Stimulated activated CD8-positive, alpha-beta memory T cell treated with anti-CD3 and anti-CD28 coated beads, Interleukin-7, amount 100 ng/mL, for 48 hours (primary cell): Measurements from ENCODE around the gene RGPD5.
"Not testable (repeated sequence)": the region's sequence is repeated elsewhere in the genome, so short reads cannot be mapped to it uniquely, and the experiment has no call there.

Source experiments
- DNase-seq, 2 donors: peaks; one replicate each; pipeline ENCODE4 v3.0.0-alpha.2; 2020; ENCODE audit warnings: low read depth in 1 of 2; ENCODE audit errors: extremely low read depth in 1 of 2

The RGPD5 gene

GRCh38 chr2:109891024-109891423, 96.9 kb downstream of the RGPD5 start:
- not testable (repeated sequence) for DNase-seq

GRCh38 chr2:109893736-109894135, 99.6 kb downstream of the RGPD5 start:
- DNase-seq, result not testable (repeated sequence)

- not testable (repeated sequence) for DNase-seq
Measured at GRCh38 chr2:109894141-109894540, 100.0 kb downstream of the RGPD5 start.

GRCh38 chr2:109895090-109895869, 101.2 kb downstream of the RGPD5 start:
- not testable (repeated sequence) for DNase-seq

- DNase-seq, result not testable (repeated sequence)
Measured at GRCh38 chr2:109896212-109896611, 102.1 kb downstream of the RGPD5 start.

- DNase-seq, result not testable (repeated sequence)
Measured at GRCh38 chr2:109897769-109898461, 103.8 kb downstream of the RGPD5 start.

- not testable (repeated sequence) for DNase-seq
Measured at GRCh38 chr2:109898462-109899336, 104.6 kb downstream of the RGPD5 start, which contains the start of gene LIMS3. Gene LIMS3, plus strand, starts transcription at chr2:109898688. Its CDS starts 41 bp downstream, at chr2:109898729.

GRCh38 chr2:109905796-109906195, 111.7 kb downstream of the RGPD5 start:
- not testable (repeated sequence) for DNase-seq
